IMR-90 (cell line): Measurements from ENCODE around the gene HUNK. TPM values are rescaled to one million over a fixed set of nuclear protein-coding genes. Genes with fewer than 3 reads are reported as not detected.

Experiments
- ATAC-seq: fragments of 200-7000 bp; cut with Tn5 transposase; 2 replicates; pipeline ENCODE4 v1.9.1; 2020; ENCODE audit warnings: low read depth, mild to moderate bottlenecking, moderate library complexity
- BruUV-seq: library from RNA; stranded (reverse); fragments of 400-500 nt; replicated peaks from 2 replicates; lab custom pipeline; 2021; lab: Mats Ljungman, UMichigan
- CTCF ChIA-PET: fragments of 300-600 bp; formaldehyde crosslinking; extraction: SDS; loops from one replicate; lab custom pipeline; 2021; ENCODE audit warnings: antibody characterized with exemption; lab: Yijun Ruan, JAX
- POLR2A ChIA-PET: fragments of 300-600 bp; sonication (Branson Sonifier 250); formaldehyde crosslinking; loops from one replicate; lab custom pipeline; 2022; ENCODE audit warnings: antibody characterized with exemption; ENCODE audit not compliant: unreplicated experiment; lab: Charles Lee
- DNase-seq: peaks from one replicate; pipeline ENCODE4 v3.0.0; 2013
- H2AFZ ChIP-seq: replicated peaks from 2 replicates; pipeline ENCODE3; 2013; ENCODE audit warnings: low read length, mild to moderate bottlenecking; ENCODE audit not compliant: poor library complexity
- H2AK5ac ChIP-seq: 2 replicates; pipeline ENCODE4 v1.6.1; 2013; ENCODE audit warnings: low read depth, low read length, inconsistent platforms
- H2AK9ac ChIP-seq: replicated peaks from 2 replicates; pipeline ENCODE3; 2013; ENCODE audit warnings: mild to moderate bottlenecking, low read depth, low read length, moderate library complexity; ENCODE audit not compliant: poor library complexity
- H2BK120ac ChIP-seq: 2 replicates; pipeline ENCODE4 v1.6.1; 2013; ENCODE audit warnings: low read depth, low read length, inconsistent platforms
- H2BK15ac ChIP-seq: 3 replicates; pipeline ENCODE4 v1.6.1; 2013; ENCODE audit warnings: low read depth, low read length, inconsistent platforms
- H2BK20ac ChIP-seq: 2 replicates; pipeline ENCODE4 v1.6.1; 2013; ENCODE audit warnings: low read depth, mild to moderate bottlenecking, inconsistent platforms, low read length, moderate library complexity
- H2BK5ac ChIP-seq: 2 replicates; pipeline ENCODE4 v1.6.1; 2013; ENCODE audit warnings: mild to moderate bottlenecking, low read depth, low read length, inconsistent platforms; ENCODE audit not compliant: poor library complexity, severe bottlenecking
- H3K14ac ChIP-seq: replicated peaks from 2 replicates; pipeline ENCODE4 v1.6.1; 2013; ENCODE audit warnings: low read depth, low read length, inconsistent platforms
- H3K18ac ChIP-seq: 2 replicates; pipeline ENCODE4 v1.6.1; 2013; ENCODE audit warnings: low read depth, low read length, control low read depth
- H3K23ac ChIP-seq: 2 replicates; pipeline ENCODE4 v1.6.1; 2013; ENCODE audit warnings: low read depth, low read length, inconsistent platforms
- H3K27ac ChIP-seq: 2 replicates; pipeline ENCODE4 v1.5.1; 2013; ENCODE audit warnings: mild to moderate bottlenecking, control low read depth, low read length; ENCODE audit not compliant: insufficient read depth
- H3K27me3 ChIP-seq: 2 replicates; pipeline ENCODE4 v1.6.1; 2013; ENCODE audit warnings: low read length; ENCODE audit not compliant: control insufficient read depth, insufficient read depth
- H3K36me3 ChIP-seq: 2 replicates; pipeline ENCODE4 v1.6.1; 2013; ENCODE audit warnings: low read length, mixed read lengths; ENCODE audit not compliant: control insufficient read depth, insufficient read depth
- H3K4ac ChIP-seq: 2 replicates; pipeline ENCODE4 v1.6.1; 2013; ENCODE audit warnings: low read depth, low read length, inconsistent platforms
- H3K4me1 ChIP-seq: 2 replicates; pipeline ENCODE4 v1.6.1; 2013; ENCODE audit warnings: low read length, mixed read lengths; ENCODE audit not compliant: control insufficient read depth, insufficient read depth
- H3K4me2 ChIP-seq: 2 replicates; pipeline ENCODE4 v1.6.1; 2013; ENCODE audit warnings: low read depth, mild to moderate bottlenecking, control low read depth, low read length, moderate library complexity
- H3K4me3 ChIP-seq: 2 replicates; pipeline ENCODE4 v1.5.1; 2013; ENCODE audit warnings: low read depth, mild to moderate bottlenecking, control low read depth, low read length, moderate library complexity; ENCODE audit not compliant: insufficient read depth
- H3K56ac ChIP-seq: 2 replicates; pipeline ENCODE4 v1.6.1; 2013; ENCODE audit warnings: low read length, inconsistent platforms; ENCODE audit not compliant: insufficient read depth; ENCODE audit errors: extremely low read depth
- H3K79me1 ChIP-seq, 2 experiments: 2 replicates each; pipeline ENCODE4 v1.6.1; 2013; ENCODE audit warnings: low read length in 2 of 2, inconsistent platforms in 1 of 2, low read depth in 1 of 2
- H3K9ac ChIP-seq: 2 replicates; pipeline ENCODE4 v1.6.1; 2013; ENCODE audit warnings: low read depth, low read length, control low read depth
- H3K9me1 ChIP-seq: 2 replicates; pipeline ENCODE4 v1.6.1; 2013; ENCODE audit warnings: low read length, inconsistent platforms; ENCODE audit not compliant: insufficient read depth
- H3K9me3 ChIP-seq: 2 replicates; pipeline ENCODE4 v1.6.1; 2013; ENCODE audit warnings: low read length; ENCODE audit not compliant: control insufficient read depth, insufficient read depth
- H4K20me1 ChIP-seq: 2 replicates; pipeline ENCODE4 v1.6.1; 2013; ENCODE audit warnings: low read length, inconsistent platforms; ENCODE audit not compliant: insufficient read depth
- H4K5ac ChIP-seq: 2 replicates; pipeline ENCODE4 v1.6.1; 2013; ENCODE audit warnings: mild to moderate bottlenecking, low read depth, low read length, control low read depth
- H4K8ac ChIP-seq, 2 experiments: 2 replicates each; pipeline ENCODE4 v1.6.1; 2013; ENCODE audit warnings: low read depth in 2 of 2, low read length in 2 of 2, control low read depth in 1 of 2, inconsistent platforms in 1 of 2
- H4K91ac ChIP-seq: 2 replicates; pipeline ENCODE4 v1.6.1; 2013; ENCODE audit warnings: low read depth, low read length, inconsistent platforms; ENCODE audit not compliant: insufficient read depth
- BHLHE40 ChIP-seq: fragments of 150-350 bp; IDR thresholded peaks from 2 replicates; pipeline ENCODE4 v1.6.1; 2016; ENCODE audit warnings: mild to moderate bottlenecking, low read depth, low read length
- CEBPB ChIP-seq: IDR thresholded peaks from 2 replicates; pipeline ENCODE4 v1.6.1; 2012; ENCODE audit warnings: low read depth, low read length, improper control_type of control experiment
- CHD1 ChIP-seq: IDR thresholded peaks from 2 replicates; pipeline ENCODE4 v1.6.1; 2012; ENCODE audit warnings: low read depth, low read length, improper control_type of control experiment
- MAFK ChIP-seq: IDR thresholded peaks from 2 replicates; pipeline ENCODE4 v1.6.1; 2012; ENCODE audit warnings: low read depth, low read length, improper control_type of control experiment
- MAZ ChIP-seq: IDR thresholded peaks from 2 replicates; pipeline ENCODE4 v1.6.1; 2012; ENCODE audit warnings: low read depth, mild to moderate bottlenecking, low read length, improper control_type of control experiment, moderate library complexity, borderline replicate concordance
- RAD21 ChIP-seq: IDR thresholded peaks from 2 replicates; pipeline ENCODE4 v1.6.1; 2012; ENCODE audit warnings: low read length, improper control_type of control experiment
- RCOR1 ChIP-seq: IDR thresholded peaks from 2 replicates; pipeline ENCODE4 v1.6.1; 2012; ENCODE audit warnings: mild to moderate bottlenecking, low read length, improper control_type of control experiment; ENCODE audit not compliant: insufficient replicate concordance
- SMC3 ChIP-seq: fragments of 150-350 bp; IDR thresholded peaks from 2 replicates; pipeline ENCODE4 v1.6.1; 2016; ENCODE audit warnings: low read depth, mild to moderate bottlenecking, antibody characterized with exemption, low read length, moderate library complexity
- USF2 ChIP-seq: fragments of 150-350 bp; IDR thresholded peaks from 2 replicates; pipeline ENCODE4 v1.6.1; 2017; ENCODE audit warnings: mild to moderate bottlenecking, antibody characterized with exemption, low read length, low read depth
- WGBS, 2 experiments: methylation state at CpG; one replicate each; pipeline versions ENCODE4 v1.1.5 to v1.1.7; 2013; ENCODE audit warnings: missing lambda C conversion rate in 2 of 2; ENCODE audit not compliant: insufficient read length in 1 of 2; ENCODE audit errors: extremely low coverage in 2 of 2; 5-methylcytosine and 5-hydroxymethylcytosine counted together
- dilution Hi-C: fragments of 300-500 bp; cut with HindIII; formaldehyde crosslinking; loops from one replicate; pipeline ENCODE4 v1.14.3; 2018; ENCODE audit warnings: low sequenced_read_pairs; ENCODE audit not compliant: unreplicated experiment
- in situ Hi-C: fragments of 300-500 bp; cut with MboI; formaldehyde crosslinking; loops from 3 replicates; pipeline ENCODE4 v1.14.3; 2019; ENCODE audit warnings: low sequenced_read_pairs, inconsistent platforms, mixed read lengths
- intact Hi-C: fragments of 100-400 bp; cut with micrococcal nuclease; formaldehyde crosslinking; loops from 2 replicates; pipeline ENCODE4 v1.10.0; 2022
- polyA plus RNA-seq, 3 experiments: library from polyadenylated mRNA; depleted of rRNA; stranded (reverse); fragments of >200 nt; gene quantifications; 2 replicates each; pipeline ENCODE4 v1.2.3, GENCODE V29; 2012; ENCODE audit warnings: low replicate concordance in 1 of 3
- total RNA-seq: library from RNA; depleted of rRNA; stranded (reverse); fragments of >200 nt; gene quantifications from 2 replicates; pipeline ENCODE4 v1.2.3, GENCODE V29; 2012
- TF ChIP-seq, protein P1 (sequence below): fragments of 150-350 bp; IDR thresholded peaks from 2 replicates; pipeline ENCODE4 v1.6.1; 2016; ENCODE audit warnings: low read depth, mild to moderate bottlenecking, low read length, moderate library complexity, borderline replicate concordance

Gene HUNK
- total and polyA plus RNA-seq, 2 of the 4 experiments (the other 2 are of a cell fraction) = 1.0 to 2.0 TPM

DNA sequence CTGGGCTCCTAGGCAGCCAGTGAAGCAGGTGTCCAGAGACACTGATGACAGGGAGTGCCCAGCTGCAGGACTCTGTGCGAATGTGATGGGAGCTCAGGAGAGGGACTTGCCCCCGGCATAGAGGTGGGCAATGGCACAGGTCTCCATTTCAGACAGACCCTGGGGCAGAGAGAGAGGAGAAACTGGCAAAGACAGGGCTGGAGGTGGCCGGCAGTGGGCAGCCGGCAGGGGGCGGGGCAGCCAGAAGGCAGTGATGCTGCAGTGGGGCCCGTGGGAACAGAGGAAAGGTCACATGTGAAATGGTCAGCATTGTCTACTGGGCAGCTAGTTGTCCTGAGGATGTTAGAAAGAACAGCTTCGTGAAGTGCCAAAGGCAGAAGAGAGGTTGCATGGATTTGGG, 112.6 kb downstream of the HUNK start:
- no peak overlapping the region for H3K4me3 ChIP-seq
- no peak overlapping the region for H2BK20ac ChIP-seq
- DNase-seq (no peak), ATAC-seq (no peak)
- no peaks in the 10 kb centered on the region for H3K9me1 ChIP-seq
- TF ChIP-seq CEBPB (no peak), MAFK (no peak), RAD21 (no peak), RCOR1 (no peak), BHLHE40 (no peak), SMC3 (no peak), MAZ (no peak), CHD1 (no peak), USF2 (no peak)
- TF ChIP-seq, protein P1, sequence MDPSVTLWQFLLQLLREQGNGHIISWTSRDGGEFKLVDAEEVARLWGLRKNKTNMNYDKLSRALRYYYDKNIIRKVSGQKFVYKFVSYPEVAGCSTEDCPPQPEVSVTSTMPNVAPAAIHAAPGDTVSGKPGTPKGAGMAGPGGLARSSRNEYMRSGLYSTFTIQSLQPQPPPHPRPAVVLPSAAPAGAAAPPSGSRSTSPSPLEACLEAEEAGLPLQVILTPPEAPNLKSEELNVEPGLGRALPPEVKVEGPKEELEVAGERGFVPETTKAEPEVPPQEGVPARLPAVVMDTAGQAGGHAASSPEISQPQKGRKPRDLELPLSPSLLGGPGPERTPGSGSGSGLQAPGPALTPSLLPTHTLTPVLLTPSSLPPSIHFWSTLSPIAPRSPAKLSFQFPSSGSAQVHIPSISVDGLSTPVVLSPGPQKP = no peak
- H3K79me1 ChIP-seq = no peaks in the 10 kb centered on the region
- H3K4ac ChIP-seq = no peak overlapping the region
- H3K18ac ChIP-seq = no peak overlapping the region
- H2BK15ac ChIP-seq = no peak overlapping the region
- H2AK5ac ChIP-seq = no peak overlapping the region
- no TSS peak for BruUV-seq
- no peak overlapping the region for H4K8ac ChIP-seq
- H2AFZ ChIP-seq = no peak overlapping the region
- WGBS, 2 experiments = 85% methylated on average over 4 of the region's 7 CpGs; no CpG with 5 or more reads in 1 of the 2 experiments
- H3K27me3 ChIP-seq = no peaks in the 10 kb centered on the region
- H3K14ac ChIP-seq = no peak overlapping the region
- H4K91ac ChIP-seq = no peak overlapping the region
- peaks cover 5% of the 10 kb centered on the region; the same call in 1 of the 2 replicates for H3K36me3 ChIP-seq
- no peak overlapping the region for H3K4me2 ChIP-seq
- H2AK9ac ChIP-seq = peak overlapping the region; percentile 13
- intact Hi-C loops (no loop called here), dilution Hi-C loops (no loop called here), in situ Hi-C loops (no loop called here)
- no peak overlapping the region for H4K5ac ChIP-seq
- CTCF ChIA-PET = no interaction called here
- H3K9me3 ChIP-seq = no peaks in the 10 kb centered on the region
- H3K23ac ChIP-seq = no peak overlapping the region
- POLR2A ChIA-PET = no interaction called here
- no peak overlapping the region for H2BK120ac ChIP-seq
- H4K20me1 ChIP-seq = no peaks in the 10 kb centered on the region
- no peak overlapping the region for H3K56ac ChIP-seq
- no peak overlapping the region for H3K27ac ChIP-seq
- no peak overlapping the region for H2BK5ac ChIP-seq
- H3K4me1 ChIP-seq = no peaks in the 10 kb centered on the region
- H3K9ac ChIP-seq = no peak overlapping the region
